Measurements from ENCODE around the gene SPAG8.

The SPAG8 gene

GRCh38 chr9:35836595-35836994 lies 24.5 kb upstream of the SPAG8 start:
- DNase-seq (ENCODE audit: low read depth in 2 of 2) = no peak

- DNase-seq (ENCODE audit: low read depth in 2 of 2) = no peak
These were observed 23.7 kb upstream of the SPAG8 start for GRCh38 chr9:35835766-35836165.

GRCh38 chr9:35835216-35835632 lies 23.2 kb upstream of the SPAG8 start:
- no peak for DNase-seq (ENCODE audit: low read depth in 2 of 2)

- no peak for DNase-seq (ENCODE audit: low read depth in 2 of 2)
These were observed 22.5 kb upstream of the SPAG8 start for GRCh38 chr9:35834260-35835215.

GRCh38 chr9:35832814-35833213 lies 20.8 kb upstream of the SPAG8 start:
- DNase-seq (ENCODE audit: low read depth in 2 of 2) = no peak

- no peak for DNase-seq (ENCODE audit: low read depth in 2 of 2)
These were observed 19.0 kb upstream of the SPAG8 start for GRCh38 chr9:35831040-35831439.

- no peak for DNase-seq (ENCODE audit: low read depth in 2 of 2)
These were observed 17.7 kb upstream of the SPAG8 start for GRCh38 chr9:35829764-35830096.

- peak; percentile 96 for DNase-seq (ENCODE audit: low read depth in 2 of 2)
These were observed 17.2 kb upstream of the SPAG8 start, which contains the start of gene TMEM8B for GRCh38 chr9:35829084-35829763. Gene TMEM8B, plus strand, starts transcription at chr9:35829228. Its CDS starts 220 bp downstream, at chr9:35829448.

- DNase-seq (ENCODE audit: low read depth in 2 of 2) = no peak
These were observed 16.6 kb upstream of the SPAG8 start, which contains the start of gene FAM221B for GRCh38 chr9:35828716-35829083. Gene FAM221B, minus strand, starts transcription at chr9:35828732. Its CDS starts 2,571 bp downstream, at chr9:35826161.

GRCh38 chr9:35827486-35827885 lies 15.4 kb upstream of the SPAG8 start:
- no peak for DNase-seq (ENCODE audit: low read depth in 2 of 2)

- no peak for DNase-seq (ENCODE audit: low read depth in 2 of 2)
These were observed 14.1 kb upstream of the SPAG8 start for GRCh38 chr9:35826071-35826701.

GRCh38 chr9:35822926-35823325 lies 10.9 kb upstream of the SPAG8 start:
- no peak for DNase-seq (ENCODE audit: low read depth in 2 of 2)

- DNase-seq (ENCODE audit: low read depth in 2 of 2) = no peak
These were observed 8.0 kb upstream of the SPAG8 start for GRCh38 chr9:35820076-35820475.

- no peak for DNase-seq (ENCODE audit: low read depth in 2 of 2)
These were observed 6.3 kb upstream of the SPAG8 start for GRCh38 chr9:35818341-35818740.

- DNase-seq (ENCODE audit: low read depth in 2 of 2) = no peak
These were observed 4.6 kb upstream of the SPAG8 start for GRCh38 chr9:35816708-35817107.

- DNase-seq (ENCODE audit: low read depth in 2 of 2) = peak; percentile 94 to 98
These were observed 2.9 kb upstream of the SPAG8 start, which contains the start of gene HINT2 for GRCh38 chr9:35814841-35815543. Gene HINT2, minus strand, starts transcription at chr9:35815042. Its CDS starts 63 bp downstream, at chr9:35814979.

- DNase-seq (ENCODE audit: low read depth in 2 of 2) = peak; percentile 18 to 37
These were observed 2.2 kb upstream of the SPAG8 start for GRCh38 chr9:35814106-35814840.

- no peak for DNase-seq (ENCODE audit: low read depth in 2 of 2)
These were observed 1.5 kb upstream of the SPAG8 start for GRCh38 chr9:35813434-35814105.

- DNase-seq (ENCODE audit: low read depth in 2 of 2) = no peak
These were observed 559 bp downstream of the SPAG8 start for GRCh38 chr9:35811381-35812024.

- no peak for DNase-seq (ENCODE audit: low read depth in 2 of 2)
These were observed 1.9 kb downstream of the SPAG8 start for GRCh38 chr9:35810122-35810521.
